Neural progenitor cell (in vitro differentiated cells): ENCODE results near the gene ATP10A. TPM values are rescaled to one million over a fixed set of nuclear protein-coding genes. Genes with fewer than 3 reads are reported as not detected.

Experiments
- DNase-seq: peaks from one replicate; pipeline ENCODE4 v3.0.0-alpha.2; 2016; ENCODE audit warnings: low spot score
- H2AFZ ChIP-seq: fragments of 200-600 bp; sonication (generic); replicated peaks from 2 replicates; pipeline ENCODE4 v1.6.1; 2016; ENCODE audit warnings: antibody characterized with exemption
- H3F3A ChIP-seq: fragments of 200-600 bp; sonication (generic); 2 replicates; pipeline ENCODE4 v1.6.1; 2016; ENCODE audit warnings: antibody characterized with exemption, low read depth
- H3K27ac ChIP-seq: fragments of 200-600 bp; sonication (generic); 2 replicates; pipeline ENCODE4 v1.5.1; 2016; ENCODE audit warnings: mild to moderate bottlenecking
- H3K27me3 ChIP-seq: fragments of 200-600 bp; sonication (generic); 2 replicates; pipeline ENCODE4 v1.6.1; 2016; ENCODE audit warnings: mild to moderate bottlenecking, moderate library complexity
- H3K36me3 ChIP-seq: fragments of 200-600 bp; sonication (generic); 2 replicates; pipeline ENCODE4 v1.5.1; 2016
- H3K4me1 ChIP-seq: fragments of 200-600 bp; sonication (generic); 2 replicates; pipeline ENCODE4 v1.6.1; 2016; ENCODE audit warnings: mixed run types
- H3K4me2 ChIP-seq: fragments of 200-600 bp; sonication (generic); 2 replicates; pipeline ENCODE4 v1.6.1; 2016
- H3K4me3 ChIP-seq: fragments of 200-600 bp; sonication (generic); 2 replicates; pipeline ENCODE4 v1.5.1; 2016
- H3K79me2 ChIP-seq: fragments of 200-600 bp; sonication (generic); 2 replicates; pipeline ENCODE4 v1.6.1; 2016; ENCODE audit warnings: low read depth
- H3K9ac ChIP-seq: fragments of 200-600 bp; sonication (generic); 2 replicates; pipeline ENCODE4 v1.6.1; 2016
- H3K9me3 ChIP-seq: fragments of 200-600 bp; sonication (generic); 2 replicates; pipeline ENCODE4 v1.5.1; 2016; ENCODE audit warnings: low read depth
- H4K20me1 ChIP-seq: fragments of 200-600 bp; sonication (generic); 2 replicates; pipeline ENCODE4 v1.6.1; 2016; ENCODE audit warnings: low read depth
- H3K27ac Mint-ChIP-seq: 3 replicates; pipeline ENCODE4 v1.8.0; 2021; ENCODE audit warnings: mixed read lengths
- H3K27me3 Mint-ChIP-seq: 2 replicates; pipeline ENCODE4 v1.8.0; 2022; ENCODE audit warnings: low read depth, mild to moderate bottlenecking, inconsistent platforms, moderate library complexity, mixed read lengths; ENCODE audit not compliant: insufficient read depth
- H3K36me3 Mint-ChIP-seq: 3 replicates; pipeline ENCODE4 v1.8.0; 2021; ENCODE audit warnings: mixed read lengths
- H3K4me1 Mint-ChIP-seq: 3 replicates; pipeline ENCODE4 v1.8.0; 2021; ENCODE audit warnings: mixed read lengths
- H3K4me3 Mint-ChIP-seq: 3 replicates; pipeline ENCODE4 v1.8.0; 2021; ENCODE audit warnings: mild to moderate bottlenecking, moderate library complexity, mixed read lengths
- H3K9me3 Mint-ChIP-seq: 3 replicates; pipeline ENCODE4 v1.8.0; 2020; ENCODE audit warnings: mixed read lengths
- EZH2 ChIP-seq: fragments of 200-600 bp; sonication (generic); IDR thresholded peaks from 2 replicates; pipeline ENCODE4 v1.6.1; 2017; ENCODE audit warnings: antibody characterized with exemption, mild to moderate bottlenecking, moderate library complexity
- EZH2phosphoT487 ChIP-seq: fragments of 200-600 bp; sonication (generic); IDR thresholded peaks from 2 replicates; pipeline ENCODE4 v1.6.1; 2017; ENCODE audit warnings: antibody characterized with exemption
- total RNA-seq: library from RNA; depleted of rRNA; stranded (reverse); fragments of >200 nt; gene quantifications from 2 replicates; pipeline ENCODE4 v1.2.3, GENCODE V29; 2015; ENCODE audit warnings: low replicate concordance
- TF ChIP-seq, protein P1 (sequence below): fragments of 200-600 bp; sonication (generic); IDR thresholded peaks from 2 replicates; pipeline ENCODE4 v1.5.1; 2017; ENCODE audit warnings: antibody characterized with exemption, mild to moderate bottlenecking

The ATP10A gene
- total RNA-seq, 1 donor from 2014 or later = 0.32 TPM

DNA sequence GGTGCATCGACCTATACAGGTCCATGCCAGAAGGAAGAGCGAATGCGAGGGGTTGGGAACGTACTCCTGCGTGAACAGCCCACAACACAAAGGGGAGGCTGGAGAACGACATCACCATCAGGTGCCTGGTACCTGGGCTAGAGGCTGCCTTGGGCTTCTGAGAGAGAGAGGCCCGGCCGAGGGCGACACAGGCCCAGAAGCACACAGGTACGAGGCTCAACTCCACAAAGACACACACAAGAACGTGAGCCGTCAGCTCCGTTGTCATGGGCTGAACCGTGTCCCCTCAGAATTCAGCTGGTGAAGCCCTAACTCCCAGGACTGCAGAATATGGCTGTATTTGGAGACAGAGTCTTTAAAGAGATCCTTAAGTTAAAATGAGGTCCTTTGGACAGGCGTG lies 134.3 kb downstream of the ATP10A start:
- Mint-ChIP-seq H3K36me3 (peaks cover 2% of the 10 kb centered on the region), H3K9me3 (peaks cover 2% of the 10 kb centered on the region)

DNA sequence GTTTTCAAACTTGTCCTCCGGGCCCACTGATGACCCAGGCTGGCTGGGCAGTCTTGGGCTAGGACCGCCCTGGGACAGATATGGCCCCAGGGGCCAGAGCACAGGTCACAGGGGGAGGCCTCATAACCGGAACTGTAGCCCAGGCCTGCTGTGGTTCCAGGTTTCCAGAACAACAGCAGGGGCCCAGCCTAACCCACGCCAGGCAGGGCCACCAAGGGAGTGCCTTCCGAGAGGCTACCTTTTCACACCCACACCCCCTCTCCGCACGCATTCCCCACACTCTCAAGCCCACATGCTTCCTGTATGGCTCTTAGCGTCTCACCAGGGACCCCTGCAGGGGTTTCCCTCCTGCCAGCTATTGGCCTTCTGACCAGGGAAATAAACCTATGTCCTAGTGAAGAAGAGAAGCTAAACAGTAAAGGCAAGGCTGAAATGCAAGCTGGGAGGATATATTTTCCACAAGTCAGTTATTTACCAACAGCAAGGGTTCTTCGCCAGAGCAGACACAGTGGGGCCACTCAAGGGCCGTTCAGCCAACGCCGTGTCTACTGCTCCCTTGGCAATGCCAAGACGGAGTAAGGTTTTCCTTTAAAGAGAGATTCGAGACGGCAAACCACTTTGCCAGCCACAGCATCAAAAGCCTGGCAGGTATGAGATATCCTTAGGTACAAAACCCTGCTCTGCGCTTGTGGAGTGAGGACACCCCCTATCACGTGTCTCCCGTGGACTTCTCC lies 135.1 kb downstream of the ATP10A start:
- H3K36me3 Mint-ChIP-seq = peaks cover 2% of the 10 kb centered on the region
- H3K79me2 ChIP-seq = no peaks in the 10 kb centered on the region
- H3K9me3 ChIP-seq = no peaks in the 10 kb centered on the region
- no peaks in the 10 kb centered on the region for H3K36me3 ChIP-seq
- peaks cover 12% of the 10 kb centered on the region for H3K4me1 Mint-ChIP-seq
- H3K4me3 ChIP-seq = no peak overlapping the region
- no peak overlapping the region for H3K27ac ChIP-seq
- H3K9ac ChIP-seq = no peak overlapping the region
- H3K27me3 ChIP-seq = no peaks in the 10 kb centered on the region
- no peaks in the 10 kb centered on the region for H3K4me1 ChIP-seq
- H2AFZ ChIP-seq = no peak overlapping the region
- no peak overlapping the region for H3K4me2 ChIP-seq
- H3K9me3 Mint-ChIP-seq = peaks cover 2% of the 10 kb centered on the region
- H4K20me1 ChIP-seq = no peaks in the 10 kb centered on the region
- H3K4me3 Mint-ChIP-seq = no peak overlapping the region
- DNase-seq = no peak
- H3K27ac Mint-ChIP-seq = no peak overlapping the region
- no peaks in the 10 kb centered on the region for H3F3A ChIP-seq
- TF ChIP-seq, protein P1, sequence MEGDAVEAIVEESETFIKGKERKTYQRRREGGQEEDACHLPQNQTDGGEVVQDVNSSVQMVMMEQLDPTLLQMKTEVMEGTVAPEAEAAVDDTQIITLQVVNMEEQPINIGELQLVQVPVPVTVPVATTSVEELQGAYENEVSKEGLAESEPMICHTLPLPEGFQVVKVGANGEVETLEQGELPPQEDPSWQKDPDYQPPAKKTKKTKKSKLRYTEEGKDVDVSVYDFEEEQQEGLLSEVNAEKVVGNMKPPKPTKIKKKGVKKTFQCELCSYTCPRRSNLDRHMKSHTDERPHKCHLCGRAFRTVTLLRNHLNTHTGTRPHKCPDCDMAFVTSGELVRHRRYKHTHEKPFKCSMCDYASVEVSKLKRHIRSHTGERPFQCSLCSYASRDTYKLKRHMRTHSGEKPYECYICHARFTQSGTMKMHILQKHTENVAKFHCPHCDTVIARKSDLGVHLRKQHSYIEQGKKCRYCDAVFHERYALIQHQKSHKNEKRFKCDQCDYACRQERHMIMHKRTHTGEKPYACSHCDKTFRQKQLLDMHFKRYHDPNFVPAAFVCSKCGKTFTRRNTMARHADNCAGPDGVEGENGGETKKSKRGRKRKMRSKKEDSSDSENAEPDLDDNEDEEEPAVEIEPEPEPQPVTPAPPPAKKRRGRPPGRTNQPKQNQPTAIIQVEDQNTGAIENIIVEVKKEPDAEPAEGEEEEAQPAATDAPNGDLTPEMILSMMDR = no peak
- TF ChIP-seq EZH2phosphoT487 = no peak
- TF ChIP-seq EZH2 = no peak
- peaks cover 6% of the 10 kb centered on the region for H3K27me3 Mint-ChIP-seq

More for the DNA sequence above, 134.3 kb downstream of the ATP10A start:
- Histone ChIP-seq H3K27me3 (no peaks in the 10 kb centered on the region), H3K4me1 (no peaks in the 10 kb centered on the region), H3K4me2 (no peak overlapping the region), H3K36me3 (no peaks in the 10 kb centered on the region), H3F3A (no peaks in the 10 kb centered on the region), H3K4me3 (no peak overlapping the region), H2AFZ (no peak overlapping the region), H3K79me2 (no peaks in the 10 kb centered on the region), H3K9me3 (no peaks in the 10 kb centered on the region), H3K9ac (no peak overlapping the region), H4K20me1 (no peaks in the 10 kb centered on the region), H3K27ac (no peak overlapping the region)
- DNase-seq = no peak
- Mint-ChIP-seq H3K27me3 (peaks cover 5% of the 10 kb centered on the region), H3K4me1 (peaks cover 12% of the 10 kb centered on the region), H3K27ac (no peak overlapping the region), H3K4me3 (no peak overlapping the region)
- no peak for TF ChIP-seq EZH2phosphoT487
- no peak for TF ChIP-seq EZH2
- TF ChIP-seq, protein P1 = no peak

DNA sequence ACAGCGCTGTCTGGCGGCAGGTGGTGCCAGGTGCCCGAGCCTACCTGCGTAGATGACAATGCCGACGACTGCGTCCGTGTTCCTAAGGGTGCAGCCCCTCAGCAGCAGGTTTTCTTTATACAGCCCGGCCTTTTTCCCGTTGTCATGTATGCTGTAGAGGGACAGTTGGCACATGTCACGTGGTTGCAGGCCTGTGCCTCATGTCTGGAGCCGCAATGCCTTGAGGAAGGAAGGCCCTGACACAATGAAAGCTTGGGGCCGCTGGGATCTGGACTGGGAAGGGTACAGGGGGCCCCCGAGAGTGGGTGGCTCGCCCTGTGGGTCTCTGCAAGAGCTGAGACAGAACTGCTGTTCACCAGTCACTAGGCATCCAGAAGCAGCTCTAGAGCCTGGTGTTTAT lies 136.0 kb downstream of the ATP10A start:
- no peak overlapping the region for H3K9ac ChIP-seq
- Mint-ChIP-seq H3K36me3 (peaks cover under 1% of the 10 kb centered on the region), H3K9me3 (peaks cover under 1% of the 10 kb centered on the region), H3K27me3 (peaks cover 2% of the 10 kb centered on the region), H3K4me1 (peaks cover 10% of the 10 kb centered on the region), H3K27ac (no peak overlapping the region), H3K4me3 (no peak overlapping the region)
- no peak overlapping the region for H3K4me2 ChIP-seq
- no peaks in the 10 kb centered on the region for H4K20me1 ChIP-seq
- H3F3A ChIP-seq = no peaks in the 10 kb centered on the region
- H2AFZ ChIP-seq = no peak overlapping the region
- no peak overlapping the region for H3K4me3 ChIP-seq
- TF ChIP-seq EZH2phosphoT487 = no peak
- TF ChIP-seq, protein P1 = no peak
- no peak for TF ChIP-seq EZH2
- H3K9me3 ChIP-seq = no peaks in the 10 kb centered on the region
- H3K27me3 ChIP-seq = no peaks in the 10 kb centered on the region
- no peak for DNase-seq
- H3K36me3 ChIP-seq = no peaks in the 10 kb centered on the region
- H3K79me2 ChIP-seq = no peaks in the 10 kb centered on the region
- no peak overlapping the region for H3K27ac ChIP-seq
- no peaks in the 10 kb centered on the region for H3K4me1 ChIP-seq
